SK-N-SH (cell line): ENCODE results near the gene CD300H. TPM values are rescaled to one million over a fixed set of nuclear protein-coding genes. Genes with fewer than 3 reads are reported as not detected.

Source experiments
- CTCF ChIA-PET: fragments of 300-600, 350-600 bp; formaldehyde crosslinking; extraction: SDS; loops from one replicate; lab custom pipeline; 2021; lab: Yijun Ruan, JAX
- POLR2A ChIA-PET: fragments of 350-600 bp; sonication (Branson Sonifier 250); formaldehyde crosslinking; extraction: SDS; loops from one replicate; lab custom pipeline; 2020; ENCODE audit warnings: antibody characterized with exemption, inconsistent platforms; lab: Yijun Ruan, JAX
- DNase-seq: peaks from one replicate; pipeline ENCODE4 v3.0.0; 2012
- H2AFZ ChIP-seq: fragments of 200-600 bp; sonication (generic); 2 replicates; pipeline ENCODE4 v1.8.1; 2016; ENCODE audit warnings: antibody characterized with exemption, mild to moderate bottlenecking, low read depth
- H3F3A ChIP-seq: fragments of 200-600 bp; sonication (generic); replicated peaks from 2 replicates; pipeline ENCODE3; 2016; ENCODE audit warnings: antibody characterized with exemption, mild to moderate bottlenecking; ENCODE audit not compliant: insufficient read depth
- H3K27ac ChIP-seq, 2 experiments: fragments of 200-500 bp in 1 of 2; fragments of 200-600 bp in 1 of 2; sonication (Bioruptor generic) in 1 of 2; sonication (generic), shearing (Covaris generic) in 1 of 2; 2 replicates each; pipeline versions ENCODE4 v1.5.1 to v1.6.1; 2014 to 2016; ENCODE audit warnings: low read depth in 2 of 2, inconsistent platforms in 1 of 2, low read length in 1 of 2, mild to moderate bottlenecking in 1 of 2, mixed read lengths in 1 of 2
- H3K27me3 ChIP-seq: fragments of 200-600 bp; sonication (generic), shearing (Covaris generic); 2 replicates; pipeline ENCODE4 v1.6.1; 2016; ENCODE audit warnings: mixed run types; ENCODE audit not compliant: insufficient read depth
- H3K36me3 ChIP-seq, 2 experiments: fragments of 200-500 bp in 1 of 2; fragments of 200-600 bp in 1 of 2; sonication (Bioruptor generic) in 1 of 2; sonication (generic) in 1 of 2; replicated peaks in 1 of 2; 2 replicates each; pipeline versions ENCODE3 to v1.5.1; 2014 to 2016; ENCODE audit warnings: low read length in 1 of 2, mild to moderate bottlenecking in 1 of 2; ENCODE audit not compliant: insufficient read depth in 2 of 2, control insufficient read depth in 1 of 2
- H3K4me1 ChIP-seq, 2 experiments: fragments of 200-500 bp in 1 of 2; fragments of 200-600 bp in 1 of 2; sonication (Bioruptor generic) in 1 of 2; sonication (generic), shearing (Covaris generic) in 1 of 2; 2 replicates each; pipeline versions ENCODE4 v1.5.1 to v1.6.1; 2014 to 2016; ENCODE audit warnings: low read depth in 1 of 2, low read length in 1 of 2, mixed run types in 1 of 2; ENCODE audit not compliant: insufficient read depth in 2 of 2, control insufficient read depth in 1 of 2
- H3K4me2 ChIP-seq: fragments of 200-600 bp; sonication (generic), shearing (Covaris generic); 2 replicates; pipeline ENCODE4 v1.6.1; 2017; ENCODE audit warnings: mixed run types
- H3K4me3 ChIP-seq, 2 experiments: fragments of 200-500 bp in 1 of 2; fragments of 200-600 bp in 1 of 2; sonication (Bioruptor generic) in 1 of 2; sonication (generic), shearing (Covaris generic) in 1 of 2; 2 replicates each; pipeline versions ENCODE4 v1.5.1 to v1.8.1; 2014 to 2016; ENCODE audit warnings: low read depth in 2 of 2, inconsistent platforms in 1 of 2, low read length in 1 of 2, mild to moderate bottlenecking in 1 of 2, mixed read lengths in 1 of 2, moderate library complexity in 1 of 2
- H3K79me2 ChIP-seq: fragments of 200-600 bp; sonication (generic); 2 replicates; pipeline ENCODE4 v1.8.1; 2017; ENCODE audit warnings: mild to moderate bottlenecking; ENCODE audit not compliant: insufficient read depth
- H3K9ac ChIP-seq: fragments of 200-600 bp; sonication (generic); 2 replicates; pipeline ENCODE4 v1.6.1; 2017; ENCODE audit warnings: mixed run types
- H3K9me2 ChIP-seq: fragments of 200-600 bp; sonication (generic); 2 replicates; pipeline ENCODE4 v1.6.1; 2017; ENCODE audit warnings: mixed run types
- H3K9me3 ChIP-seq: fragments of 200-600 bp; sonication (generic); 2 replicates; pipeline ENCODE4 v1.6.1; 2017; ENCODE audit warnings: mixed run types, mild to moderate bottlenecking, moderate library complexity
- H4K20me1 ChIP-seq: fragments of 200-600 bp; sonication (generic); 2 replicates; pipeline ENCODE4 v1.6.1; 2017; ENCODE audit warnings: mild to moderate bottlenecking, mixed run types; ENCODE audit not compliant: insufficient read depth
- EZH2phosphoT487 ChIP-seq: fragments of 200-600 bp; sonication (generic); IDR thresholded peaks from 2 replicates; pipeline ENCODE4 v1.6.1; 2017; ENCODE audit warnings: low read depth, mixed run types, mild to moderate bottlenecking, antibody characterized with exemption, moderate library complexity, borderline replicate concordance
- FOSL2 ChIP-seq: IDR thresholded peaks from 2 replicates; pipeline ENCODE4 v1.4.0; 2012; ENCODE audit warnings: low read depth, mild to moderate bottlenecking, moderate library complexity, borderline replicate concordance
- MEF2A ChIP-seq: IDR thresholded peaks from 2 replicates; pipeline ENCODE4 v1.4.0; 2012; ENCODE audit warnings: low read depth, borderline replicate concordance
- MXI1 ChIP-seq: IDR thresholded peaks from 2 replicates; pipeline ENCODE4 v1.6.1; 2012; ENCODE audit warnings: mild to moderate bottlenecking, low read depth, low read length, improper control_type of control experiment
- RCOR1 ChIP-seq: fragments of 150-350 bp; IDR thresholded peaks from 2 replicates; pipeline ENCODE4 v1.6.1; 2017; ENCODE audit warnings: antibody characterized with exemption, low read length
- SIN3A ChIP-seq: IDR thresholded peaks from 2 replicates; pipeline ENCODE4 v1.6.1; 2012; ENCODE audit warnings: low read depth, mild to moderate bottlenecking, low read length, moderate library complexity, borderline replicate concordance
- TAF1 ChIP-seq: IDR thresholded peaks from 2 replicates; pipeline ENCODE4 v1.6.1; 2012; ENCODE audit warnings: low read depth, mild to moderate bottlenecking, low read length, moderate library complexity, borderline replicate concordance
- TEAD4 ChIP-seq: IDR thresholded peaks from 2 replicates; pipeline ENCODE4 v1.4.0; 2012; ENCODE audit warnings: mild to moderate bottlenecking, borderline replicate concordance; ENCODE audit not compliant: insufficient read depth
- YY1 ChIP-seq: IDR thresholded peaks from 2 replicates; pipeline ENCODE4 v1.4.0; 2012; ENCODE audit warnings: low read depth, mild to moderate bottlenecking
- WGBS: methylation state at CpG from one replicate; pipeline ENCODE4 v1.1.6; 2017; ENCODE audit warnings: low lambda C conversion rate; 5-methylcytosine and 5-hydroxymethylcytosine counted together
- polyA plus RNA-seq, 3 experiments: library from polyadenylated mRNA; depleted of rRNA; stranded (reverse); fragments of >200 nt; gene quantifications; 2 replicates each; pipeline ENCODE4 v1.2.3, GENCODE V29; 2012
- TF ChIP-seq, protein P1 (sequence below): IDR thresholded peaks from 2 replicates; pipeline ENCODE4 v1.4.0; 2012; ENCODE audit warnings: low read depth, borderline replicate concordance
- TF ChIP-seq, protein P2 (sequence below): fragments of 200-600 bp; sonication (generic); IDR thresholded peaks from 2 replicates; pipeline ENCODE4 v1.6.1; 2017; ENCODE audit warnings: antibody characterized with exemption, mild to moderate bottlenecking, moderate library complexity
- TF ChIP-seq, protein P3 (sequence below): IDR thresholded peaks from 2 replicates; pipeline ENCODE4 v1.4.0; 2012; ENCODE audit warnings: low read depth, borderline replicate concordance

Gene CD300H
- polyA plus RNA-seq, 1 of the 3 experiments (the other 2 are of a cell fraction): not detected

DNA sequence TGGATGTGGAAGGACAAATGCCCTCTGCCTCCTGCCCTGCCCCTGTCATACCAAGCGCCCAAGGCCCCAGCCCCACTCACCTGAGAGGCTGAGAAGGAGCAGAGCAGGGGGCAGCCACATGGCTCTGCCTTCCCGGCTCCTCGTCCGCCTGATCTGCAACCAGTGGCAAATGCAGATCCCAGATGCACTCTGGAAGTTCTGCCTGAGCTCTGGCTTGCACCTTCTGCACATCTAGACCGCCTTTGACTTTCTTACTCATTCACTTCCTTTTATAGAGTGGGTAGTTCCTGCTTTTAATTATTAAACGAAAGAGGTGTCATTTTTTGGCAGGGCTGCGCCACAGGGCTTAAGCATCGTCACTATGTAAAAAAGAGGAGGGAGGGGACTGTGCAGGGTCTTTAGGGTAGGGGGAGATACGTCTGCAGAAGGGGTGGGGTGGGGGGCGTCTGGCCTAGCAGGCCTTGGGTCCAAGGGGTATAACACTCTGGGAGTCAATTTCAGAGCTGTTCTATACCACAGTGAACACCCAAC is 36.0 kb downstream of the CD300H start, which contains the start of gene CD300LB:
CD300LB (minus strand) TSS at position 245 of the 531 bp plus-strand sequence; CDS start at position 120, 125 bp downstream.
- H3K36me3 ChIP-seq: no peaks in the 10 kb centered on the region
- H3F3A ChIP-seq: no peaks in the 10 kb centered on the region
- no peak for DNase-seq
- H3K9me2 ChIP-seq: no peaks in the 10 kb centered on the region
- no peak within 1 kb of the TSS for H2AFZ ChIP-seq
- H3K79me2 ChIP-seq: no peaks in the 10 kb centered on the region
- H3K4me2 ChIP-seq: no peak within 1 kb of the TSS
- CTCF ChIA-PET: interaction anchor here (1.0 to 4.2 kb wide), 7 partner anchors 11 to 283 kb away, joined by 3 to 23 read pairs (median 8); partner anchors contain the start of gene CD300H
- no peaks in the 10 kb centered on the region for H4K20me1 ChIP-seq
- H3K9ac ChIP-seq: no peak within 1 kb of the TSS
- H3K9me3 ChIP-seq: no peaks in the 10 kb centered on the region
- WGBS: 30% methylated on average over 10 of the region's 10 CpGs
- H3K27me3 ChIP-seq: no peaks in the 10 kb centered on the region
- TF ChIP-seq YY1 (no peak), EZH2phosphoT487 (no peak), RCOR1 (no peak), TEAD4 (no peak), FOSL2 (no peak), MEF2A (no peak), SIN3A (no peak), MXI1 (no peak), TAF1 (no peak)
- TF ChIP-seq, protein P1, sequence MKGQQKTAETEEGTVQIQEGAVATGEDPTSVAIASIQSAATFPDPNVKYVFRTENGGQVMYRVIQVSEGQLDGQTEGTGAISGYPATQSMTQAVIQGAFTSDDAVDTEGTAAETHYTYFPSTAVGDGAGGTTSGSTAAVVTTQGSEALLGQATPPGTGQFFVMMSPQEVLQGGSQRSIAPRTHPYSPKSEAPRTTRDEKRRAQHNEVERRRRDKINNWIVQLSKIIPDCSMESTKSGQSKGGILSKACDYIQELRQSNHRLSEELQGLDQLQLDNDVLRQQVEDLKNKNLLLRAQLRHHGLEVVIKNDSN: no peak
- TF ChIP-seq, protein P2, sequence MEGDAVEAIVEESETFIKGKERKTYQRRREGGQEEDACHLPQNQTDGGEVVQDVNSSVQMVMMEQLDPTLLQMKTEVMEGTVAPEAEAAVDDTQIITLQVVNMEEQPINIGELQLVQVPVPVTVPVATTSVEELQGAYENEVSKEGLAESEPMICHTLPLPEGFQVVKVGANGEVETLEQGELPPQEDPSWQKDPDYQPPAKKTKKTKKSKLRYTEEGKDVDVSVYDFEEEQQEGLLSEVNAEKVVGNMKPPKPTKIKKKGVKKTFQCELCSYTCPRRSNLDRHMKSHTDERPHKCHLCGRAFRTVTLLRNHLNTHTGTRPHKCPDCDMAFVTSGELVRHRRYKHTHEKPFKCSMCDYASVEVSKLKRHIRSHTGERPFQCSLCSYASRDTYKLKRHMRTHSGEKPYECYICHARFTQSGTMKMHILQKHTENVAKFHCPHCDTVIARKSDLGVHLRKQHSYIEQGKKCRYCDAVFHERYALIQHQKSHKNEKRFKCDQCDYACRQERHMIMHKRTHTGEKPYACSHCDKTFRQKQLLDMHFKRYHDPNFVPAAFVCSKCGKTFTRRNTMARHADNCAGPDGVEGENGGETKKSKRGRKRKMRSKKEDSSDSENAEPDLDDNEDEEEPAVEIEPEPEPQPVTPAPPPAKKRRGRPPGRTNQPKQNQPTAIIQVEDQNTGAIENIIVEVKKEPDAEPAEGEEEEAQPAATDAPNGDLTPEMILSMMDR: no peak
- TF ChIP-seq, protein P3, sequence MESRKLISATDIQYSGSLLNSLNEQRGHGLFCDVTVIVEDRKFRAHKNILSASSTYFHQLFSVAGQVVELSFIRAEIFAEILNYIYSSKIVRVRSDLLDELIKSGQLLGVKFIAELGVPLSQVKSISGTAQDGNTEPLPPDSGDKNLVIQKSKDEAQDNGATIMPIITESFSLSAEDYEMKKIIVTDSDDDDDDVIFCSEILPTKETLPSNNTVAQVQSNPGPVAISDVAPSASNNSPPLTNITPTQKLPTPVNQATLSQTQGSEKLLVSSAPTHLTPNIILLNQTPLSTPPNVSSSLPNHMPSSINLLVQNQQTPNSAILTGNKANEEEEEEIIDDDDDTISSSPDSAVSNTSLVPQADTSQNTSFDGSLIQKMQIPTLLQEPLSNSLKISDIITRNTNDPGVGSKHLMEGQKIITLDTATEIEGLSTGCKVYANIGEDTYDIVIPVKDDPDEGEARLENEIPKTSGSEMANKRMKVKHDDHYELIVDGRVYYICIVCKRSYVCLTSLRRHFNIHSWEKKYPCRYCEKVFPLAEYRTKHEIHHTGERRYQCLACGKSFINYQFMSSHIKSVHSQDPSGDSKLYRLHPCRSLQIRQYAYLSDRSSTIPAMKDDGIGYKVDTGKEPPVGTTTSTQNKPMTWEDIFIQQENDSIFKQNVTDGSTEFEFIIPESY: no peak
- no peaks in the 10 kb centered on the region for H3K4me1 ChIP-seq
- H3K4me3 ChIP-seq: no peak within 1 kb of the TSS
- no peak within 1 kb of the TSS for H3K27ac ChIP-seq
- POLR2A ChIA-PET: no interaction called here
